HL-60 (cell line): ENCODE data around the gene OGN.

Experiments used
- DNase-seq, 2 experiments: peaks; one replicate each; pipeline ENCODE4 v3.0.0-alpha.2; 2010 to 2020; ENCODE audit warnings: low read depth in 1 of 2, low spot score in 1 of 2
- H3K27ac ChIP-seq: fragments of 250-450 bp; sonication (Bioruptor Pico); replicated peaks from 2 replicates; pipeline ENCODE4 v1.5.1; 2020; ENCODE audit warnings: mild to moderate bottlenecking, moderate library complexity
- H3K27me3 ChIP-seq: fragments of 250-450 bp; sonication (Bioruptor Pico); 2 replicates; pipeline ENCODE4 v1.5.1; 2021; ENCODE audit warnings: mild to moderate bottlenecking, moderate library complexity; ENCODE audit not compliant: insufficient read depth, poor library complexity, severe bottlenecking
- H3K4me3 ChIP-seq: replicated peaks from 2 replicates; pipeline ENCODE4 v1.5.1; 2011; ENCODE audit warnings: mild to moderate bottlenecking, control low read depth, low read length; ENCODE audit not compliant: insufficient read depth
- CTCF ChIP-seq: IDR thresholded peaks from one replicate; pipeline ENCODE4 v1.5.1; 2011; ENCODE audit warnings: low read length, control low read depth, inconsistent platforms; ENCODE audit not compliant: insufficient read depth
- GABPA ChIP-seq: IDR thresholded peaks from 2 replicates; pipeline ENCODE4 v1.6.1; 2012; ENCODE audit warnings: low read depth
- POLR2AphosphoS5 ChIP-seq: IDR thresholded peaks from 2 replicates; pipeline ENCODE4 v1.6.1; 2012; ENCODE audit warnings: low read depth
- SPI1 ChIP-seq: IDR thresholded peaks from 2 replicates; pipeline ENCODE4 v1.6.1; 2012; ENCODE audit warnings: low read depth, mild to moderate bottlenecking, borderline replicate concordance
- TF ChIP-seq, protein P1 (sequence below): IDR thresholded peaks from 2 replicates; pipeline ENCODE4 v1.6.1; 2012; ENCODE audit warnings: low read depth; ENCODE audit not compliant: insufficient replicate concordance

The OGN gene

GRCh38 chr9:92426501-92427145 is 22.2 kb upstream of the OGN start:
- TF ChIP-seq GABPA (no peak), POLR2AphosphoS5 (no peak), CTCF (no peak), SPI1 (no peak)
- TF ChIP-seq, protein P1, sequence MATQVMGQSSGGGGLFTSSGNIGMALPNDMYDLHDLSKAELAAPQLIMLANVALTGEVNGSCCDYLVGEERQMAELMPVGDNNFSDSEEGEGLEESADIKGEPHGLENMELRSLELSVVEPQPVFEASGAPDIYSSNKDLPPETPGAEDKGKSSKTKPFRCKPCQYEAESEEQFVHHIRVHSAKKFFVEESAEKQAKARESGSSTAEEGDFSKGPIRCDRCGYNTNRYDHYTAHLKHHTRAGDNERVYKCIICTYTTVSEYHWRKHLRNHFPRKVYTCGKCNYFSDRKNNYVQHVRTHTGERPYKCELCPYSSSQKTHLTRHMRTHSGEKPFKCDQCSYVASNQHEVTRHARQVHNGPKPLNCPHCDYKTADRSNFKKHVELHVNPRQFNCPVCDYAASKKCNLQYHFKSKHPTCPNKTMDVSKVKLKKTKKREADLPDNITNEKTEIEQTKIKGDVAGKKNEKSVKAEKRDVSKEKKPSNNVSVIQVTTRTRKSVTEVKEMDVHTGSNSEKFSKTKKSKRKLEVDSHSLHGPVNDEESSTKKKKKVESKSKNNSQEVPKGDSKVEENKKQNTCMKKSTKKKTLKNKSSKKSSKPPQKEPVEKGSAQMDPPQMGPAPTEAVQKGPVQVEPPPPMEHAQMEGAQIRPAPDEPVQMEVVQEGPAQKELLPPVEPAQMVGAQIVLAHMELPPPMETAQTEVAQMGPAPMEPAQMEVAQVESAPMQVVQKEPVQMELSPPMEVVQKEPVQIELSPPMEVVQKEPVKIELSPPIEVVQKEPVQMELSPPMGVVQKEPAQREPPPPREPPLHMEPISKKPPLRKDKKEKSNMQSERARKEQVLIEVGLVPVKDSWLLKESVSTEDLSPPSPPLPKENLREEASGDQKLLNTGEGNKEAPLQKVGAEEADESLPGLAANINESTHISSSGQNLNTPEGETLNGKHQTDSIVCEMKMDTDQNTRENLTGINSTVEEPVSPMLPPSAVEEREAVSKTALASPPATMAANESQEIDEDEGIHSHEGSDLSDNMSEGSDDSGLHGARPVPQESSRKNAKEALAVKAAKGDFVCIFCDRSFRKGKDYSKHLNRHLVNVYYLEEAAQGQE = no peak
- no peak overlapping the region for H3K4me3 ChIP-seq
- no peak overlapping the region for H3K27ac ChIP-seq
- H3K27me3 ChIP-seq = no peaks in the 10 kb centered on the region
- no peak for DNase-seq

GRCh38 chr9:92425474-92425873 is 21.1 kb upstream of the OGN start:
- Histone ChIP-seq H3K27ac (no peak overlapping the region), H3K4me3 (no peak overlapping the region), H3K27me3 (no peaks in the 10 kb centered on the region)
- no peak for DNase-seq
- TF ChIP-seq SPI1 (no peak), CTCF (no peak), POLR2AphosphoS5 (no peak), GABPA (no peak)
- TF ChIP-seq, protein P1 = no peak

DNA sequence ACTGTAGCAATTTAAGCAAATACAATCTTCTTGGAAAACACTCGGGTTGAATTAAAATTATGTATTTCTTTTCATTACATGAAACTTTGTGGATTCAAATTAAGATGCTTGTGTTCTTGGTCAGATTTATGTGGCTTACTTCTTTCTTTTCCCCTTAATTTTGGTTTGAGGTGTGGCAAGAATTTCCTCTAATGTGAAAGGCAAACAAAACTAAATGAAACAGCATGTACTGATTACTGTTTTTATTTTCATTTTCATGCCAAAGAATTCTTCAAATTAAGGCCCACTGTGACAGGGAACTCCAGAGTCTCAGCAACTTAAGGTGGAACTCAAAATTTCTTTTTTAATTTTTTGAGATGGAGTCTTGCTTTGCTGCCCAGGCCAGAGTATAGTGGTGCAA is 20.0 kb upstream of the OGN start, which contains the start of gene OMD:
Gene OMD, minus strand, starts transcription at position 132 of the 400 bp plus-strand sequence. CDS start 6,913 bp downstream, outside the sequence.
- H3K4me3 ChIP-seq = no peak within 1 kb of the TSS
- H3K27me3 ChIP-seq = no peaks in the 10 kb centered on the region
- H3K27ac ChIP-seq = no peak within 1 kb of the TSS
- no peak for DNase-seq
- no peak for TF ChIP-seq GABPA
- TF ChIP-seq SPI1 = no peak
- TF ChIP-seq CTCF = no peak
- TF ChIP-seq, protein P1 = no peak
- no peak for TF ChIP-seq POLR2AphosphoS5
